Left lung (tissue), 10 donors: ENCODE measurements around the gene LBH. TPM values are rescaled to one million over a fixed set of nuclear protein-coding genes. Genes with fewer than 3 reads are reported as not detected.

Experiments used
- ATAC-seq: fragments of 200-7000 bp; cut with Tn5 transposase; one replicate; pipeline ENCODE4 v1.9.1; 2020; ENCODE audit warnings: moderate library complexity
- DNase-seq, 4 donors: peaks; one replicate each; pipeline ENCODE4 v3.0.0-alpha.2; 2013 to 2020
- H3K27ac ChIP-seq, 2 donors: fragments of 200-600 bp; sonication (generic) in 1 of 2; one replicate each; pipeline versions ENCODE4 v1.5.0 to v1.8.0; 2020 to 2021
- H3K27me3 ChIP-seq, 2 donors: fragments of 200-600 bp; sonication (generic) in 1 of 2; one replicate each; pipeline versions ENCODE4 v1.5.0 to v1.8.0; 2020 to 2021
- H3K36me3 ChIP-seq, 2 donors: fragments of 200-600 bp; sonication (generic) in 1 of 2; one replicate each; pipeline versions ENCODE4 v1.5.0 to v1.8.0; 2020 to 2021
- H3K4me1 ChIP-seq, 2 donors: fragments of 200-600 bp; one replicate each; pipeline ENCODE4 v1.8.0; 2021
- H3K4me3 ChIP-seq, 2 donors: fragments of 200-600 bp; sonication (generic) in 1 of 2; one replicate each; pipeline versions ENCODE4 v1.5.0 to v1.8.0; 2020 to 2021; ENCODE audit warnings: mild to moderate bottlenecking in 1 of 2
- H3K9me3 ChIP-seq, 2 donors: fragments of 200-600 bp; sonication (generic) in 1 of 2; one replicate each; pipeline versions ENCODE4 v1.5.0 to v1.8.0; 2020 to 2021
- intact Hi-C, 2 donors: fragments of 100-400 bp; cut with DNase I; formaldehyde crosslinking; loops; one replicate each; pipeline versions ENCODE4 v1.11.2 to v1.14.2; 2022
- polyA plus RNA-seq, 6 donors: library from polyadenylated mRNA; unstranded; fragments of 120-200 nt; gene quantifications; one replicate each; pipeline ENCODE4 v1.2.1, GENCODE V29; 2013; ENCODE audit not compliant: insufficient read length in 6 of 6
- total RNA-seq, 2 donors: library from RNA; stranded (reverse); fragmentation: NEBNext Ultra II Directional; extraction: Animal tissue kit (Norgen Biotek cat#: 25700); gene quantifications; one replicate each; pipeline ENCODE4 v1.2.1, GENCODE V29; 2021
- TF ChIP-seq, protein P1 (sequence below), 2 donors: fragments of 200-600 bp; sonication (generic) in 1 of 2; IDR thresholded peaks; one replicate each; pipeline versions ENCODE4 v1.5.0 to v1.8.0; 2021; ENCODE audit warnings: antibody characterized with exemption in 2 of 2
- donor health status: DM: no; HTN: yes; CAD: no.
- donor health status: DM: no; HTN: no; CAD: no.

Gene LBH
- total and polyA plus RNA-seq, 8 donors: 93.6 to 256 (median 124) TPM

DNA sequence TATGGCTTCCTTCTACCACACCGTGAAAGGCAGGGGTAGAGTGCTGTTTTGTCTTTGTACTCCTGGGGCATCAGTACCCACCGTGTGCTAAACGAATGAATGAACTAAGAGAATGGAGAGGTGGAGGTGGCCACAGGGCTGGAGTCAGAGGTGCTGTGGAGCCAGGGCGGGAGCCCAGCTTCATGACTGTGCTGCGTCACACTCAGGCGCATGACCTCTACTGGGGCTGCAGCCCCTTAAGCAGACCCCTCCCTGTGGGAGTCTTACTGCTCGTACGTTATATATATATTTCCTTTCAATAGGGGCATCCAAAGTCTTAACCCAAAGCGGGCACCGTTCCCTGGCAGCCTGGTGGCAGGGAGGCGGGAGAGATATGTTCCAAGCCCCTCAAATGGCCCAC lies 18.0 kb upstream of the LBH start:
- Histone ChIP-seq H3K36me3 (no peaks in the 10 kb centered on the region), H3K9me3 (no peaks in the 10 kb centered on the region), H3K27ac (no peak overlapping the region), H3K4me3 (no peak overlapping the region), H3K27me3 (no peaks in the 10 kb centered on the region), H3K4me1 (peaks cover 5 to 6% of the 10 kb centered on the region in 2 donors)
- DNase-seq (no peak), ATAC-seq (no peak)
- intact Hi-C loops: no loop called here
- TF ChIP-seq, protein P1, sequence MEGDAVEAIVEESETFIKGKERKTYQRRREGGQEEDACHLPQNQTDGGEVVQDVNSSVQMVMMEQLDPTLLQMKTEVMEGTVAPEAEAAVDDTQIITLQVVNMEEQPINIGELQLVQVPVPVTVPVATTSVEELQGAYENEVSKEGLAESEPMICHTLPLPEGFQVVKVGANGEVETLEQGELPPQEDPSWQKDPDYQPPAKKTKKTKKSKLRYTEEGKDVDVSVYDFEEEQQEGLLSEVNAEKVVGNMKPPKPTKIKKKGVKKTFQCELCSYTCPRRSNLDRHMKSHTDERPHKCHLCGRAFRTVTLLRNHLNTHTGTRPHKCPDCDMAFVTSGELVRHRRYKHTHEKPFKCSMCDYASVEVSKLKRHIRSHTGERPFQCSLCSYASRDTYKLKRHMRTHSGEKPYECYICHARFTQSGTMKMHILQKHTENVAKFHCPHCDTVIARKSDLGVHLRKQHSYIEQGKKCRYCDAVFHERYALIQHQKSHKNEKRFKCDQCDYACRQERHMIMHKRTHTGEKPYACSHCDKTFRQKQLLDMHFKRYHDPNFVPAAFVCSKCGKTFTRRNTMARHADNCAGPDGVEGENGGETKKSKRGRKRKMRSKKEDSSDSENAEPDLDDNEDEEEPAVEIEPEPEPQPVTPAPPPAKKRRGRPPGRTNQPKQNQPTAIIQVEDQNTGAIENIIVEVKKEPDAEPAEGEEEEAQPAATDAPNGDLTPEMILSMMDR (IDR thresholded peaks at IDR 0.05): no peak

DNA sequence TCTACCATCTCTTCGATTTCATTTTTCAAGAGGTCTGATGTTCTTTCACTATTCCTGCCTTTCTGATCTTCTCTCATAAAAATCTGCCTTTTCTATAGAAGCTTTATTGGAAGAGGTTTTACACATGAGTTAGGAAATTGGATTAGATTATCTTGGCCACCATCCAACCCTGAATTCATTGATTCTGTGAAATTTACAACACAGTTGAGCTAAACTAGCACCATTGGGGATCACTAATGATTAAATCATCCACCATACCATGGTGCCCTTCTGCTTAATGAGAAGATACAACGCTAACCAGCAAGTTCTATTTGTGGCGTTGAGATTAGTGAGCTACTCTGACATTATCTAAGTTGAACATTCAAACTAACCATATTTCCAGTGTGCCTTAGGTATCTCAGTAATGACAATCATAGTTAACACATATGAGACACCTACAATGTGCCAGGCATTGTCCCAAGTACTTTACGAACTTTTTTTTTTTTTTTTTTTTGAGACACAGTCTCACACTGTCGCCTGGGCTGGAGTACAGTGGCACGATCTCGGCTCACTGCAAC lies 17.3 kb upstream of the LBH start:
- TF ChIP-seq, protein P1 (IDR thresholded peaks at IDR 0.05): no peak
- ATAC-seq: no peak
- no peaks in the 10 kb centered on the region for H3K36me3 ChIP-seq
- no peaks in the 10 kb centered on the region for H3K9me3 ChIP-seq
- no peak overlapping the region for H3K4me3 ChIP-seq
- intact Hi-C loops: no loop called here
- no peak for DNase-seq
- peaks cover 0 to 4% of the 10 kb centered on the region in 2 donors for H3K4me1 ChIP-seq
- no peaks in the 10 kb centered on the region for H3K27me3 ChIP-seq
- H3K27ac ChIP-seq: no peak overlapping the region

DNA sequence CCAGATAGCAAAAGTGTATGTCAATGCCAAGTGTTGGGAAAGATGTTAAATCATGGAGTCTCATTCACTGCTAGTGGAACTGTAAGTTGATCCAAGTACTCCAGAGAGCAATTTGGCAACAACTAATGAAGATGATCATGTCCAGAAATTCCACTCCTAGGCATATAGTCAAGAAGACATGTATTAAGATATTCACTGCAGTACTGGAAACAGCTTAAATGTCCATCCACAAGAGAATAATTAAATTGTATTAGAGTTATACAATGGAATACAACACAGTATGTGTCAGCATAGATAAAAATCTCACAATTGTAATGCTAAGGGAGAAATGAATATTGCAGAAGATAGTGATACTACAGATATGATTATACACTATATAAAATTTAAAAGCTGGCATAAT lies 15.2 kb upstream of the LBH start:
- Histone ChIP-seq H3K9me3 (no peaks in the 10 kb centered on the region), H3K4me1 (peaks cover 0 to 4% of the 10 kb centered on the region in 2 donors), H3K36me3 (no peaks in the 10 kb centered on the region), H3K27me3 (no peaks in the 10 kb centered on the region), H3K27ac (no peak overlapping the region), H3K4me3 (no peak overlapping the region)
- DNase-seq (peak in 1 of 4 donors; percentile 52), ATAC-seq (no peak)
- TF ChIP-seq, protein P1 (IDR thresholded peaks at IDR 0.05): no peak
- intact Hi-C loops: no loop called here

GRCh38 chr2:30217644-30218337 lies 13.5 kb upstream of the LBH start:
- intact Hi-C loops: no loop called here
- DNase-seq: peak; percentile 31 to 86 (median 78)
- H3K27ac ChIP-seq: peak overlapping the region; percentile 41 to 77
- peak; percentile 90 for ATAC-seq
- H3K36me3 ChIP-seq: no peaks in the 10 kb centered on the region
- no peaks in the 10 kb centered on the region for H3K27me3 ChIP-seq
- TF ChIP-seq, protein P1 (IDR thresholded peaks at IDR 0.05): no peak
- H3K9me3 ChIP-seq: no peaks in the 10 kb centered on the region
- no peak overlapping the region for H3K4me3 ChIP-seq
- peaks cover 4% of the 10 kb centered on the region in 2 donors for H3K4me1 ChIP-seq

DNA sequence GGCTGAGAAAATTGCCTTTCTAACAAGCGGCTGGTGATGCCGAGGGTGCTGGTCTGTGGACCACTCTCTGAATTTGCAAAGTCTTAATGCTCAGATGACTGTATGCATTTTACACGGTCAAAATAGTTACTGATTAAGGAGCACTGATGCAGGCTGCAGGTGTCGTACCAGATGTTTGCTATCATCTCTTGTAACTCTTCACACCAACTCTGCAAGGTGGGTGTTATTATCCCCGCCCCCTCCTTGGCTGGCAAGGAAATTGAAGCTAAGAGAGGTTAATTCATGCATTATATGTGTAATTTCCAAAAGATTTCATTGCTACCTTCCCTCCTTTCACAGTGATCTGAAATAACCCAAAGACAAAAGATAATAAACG lies 13.0 kb upstream of the LBH start:
- H3K4me3 ChIP-seq: no peak overlapping the region
- intact Hi-C loops: no loop called here
- TF ChIP-seq, protein P1 (IDR thresholded peaks at IDR 0.05): no peak
- no peaks in the 10 kb centered on the region for H3K36me3 ChIP-seq
- ATAC-seq (no peak), DNase-seq (no peak)
- H3K9me3 ChIP-seq: no peaks in the 10 kb centered on the region
- peak overlapping the region in 1 of 2 donors; percentile 77 for H3K27ac ChIP-seq
- no peaks in the 10 kb centered on the region for H3K27me3 ChIP-seq
- peaks cover 4 to 8% of the 10 kb centered on the region in 2 donors for H3K4me1 ChIP-seq
